Astrocyte of the spinal cord (primary cell): ENCODE results near the gene LAMA5.
"Not testable (repeated sequence)": the region's sequence is repeated elsewhere in the genome, so short reads cannot be mapped to it uniquely, and the experiment has no call there.

ENCODE experiments used
- DNase-seq: peaks from one replicate; pipeline ENCODE4 v3.0.0; 2011; ENCODE audit warnings: low read depth, low spot score
- H3K4me3 ChIP-seq: 2 replicates; pipeline ENCODE4 v1.5.1; 2011; ENCODE audit warnings: low read depth, mild to moderate bottlenecking, low read length, moderate library complexity
- in situ Hi-C: cut with HindIII; loops from 2 replicates; pipeline ENCODE4 v1.10.0; 2017; ENCODE audit warnings: low sequenced_read_pairs
- TF ChIP-seq, protein P1 (sequence below): IDR thresholded peaks from 2 replicates; pipeline ENCODE4 v1.5.1; 2012; ENCODE audit warnings: low read depth, mild to moderate bottlenecking, low read length, inconsistent platforms

The LAMA5 gene

DNA sequence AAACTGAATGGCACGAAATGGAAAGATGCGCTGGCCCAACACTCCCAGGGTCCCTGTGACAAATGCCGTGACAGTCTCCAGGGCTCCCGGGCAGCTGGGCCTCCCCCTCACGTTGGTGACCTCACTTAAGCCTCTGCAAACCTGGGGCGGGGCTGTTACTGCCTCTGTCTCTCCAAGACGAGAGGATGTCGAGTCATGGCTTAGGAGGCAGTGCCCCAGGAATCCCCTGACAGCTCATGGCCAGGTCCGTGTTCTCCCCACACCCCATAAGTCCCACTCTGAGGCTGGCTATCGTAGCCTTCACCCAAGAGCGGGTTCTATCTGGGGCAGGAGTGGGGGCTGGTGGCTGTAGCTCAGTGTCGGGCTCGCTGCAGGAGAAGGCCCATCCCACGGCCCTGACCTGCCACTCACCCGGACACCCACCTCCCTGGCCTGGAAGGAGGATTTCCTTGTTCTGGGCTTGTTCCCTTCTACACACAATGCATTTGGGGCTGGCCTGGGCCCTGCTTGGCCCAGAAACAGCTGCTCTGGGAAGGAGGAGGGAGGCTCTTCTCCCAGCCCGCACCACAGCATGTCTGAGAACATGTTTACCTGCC lies 14.2 kb upstream of the LAMA5 start:
- DNase-seq: no peak
- in situ Hi-C loops: no loop called here
- H3K4me3 ChIP-seq: no peak overlapping the region
- TF ChIP-seq, protein P1, sequence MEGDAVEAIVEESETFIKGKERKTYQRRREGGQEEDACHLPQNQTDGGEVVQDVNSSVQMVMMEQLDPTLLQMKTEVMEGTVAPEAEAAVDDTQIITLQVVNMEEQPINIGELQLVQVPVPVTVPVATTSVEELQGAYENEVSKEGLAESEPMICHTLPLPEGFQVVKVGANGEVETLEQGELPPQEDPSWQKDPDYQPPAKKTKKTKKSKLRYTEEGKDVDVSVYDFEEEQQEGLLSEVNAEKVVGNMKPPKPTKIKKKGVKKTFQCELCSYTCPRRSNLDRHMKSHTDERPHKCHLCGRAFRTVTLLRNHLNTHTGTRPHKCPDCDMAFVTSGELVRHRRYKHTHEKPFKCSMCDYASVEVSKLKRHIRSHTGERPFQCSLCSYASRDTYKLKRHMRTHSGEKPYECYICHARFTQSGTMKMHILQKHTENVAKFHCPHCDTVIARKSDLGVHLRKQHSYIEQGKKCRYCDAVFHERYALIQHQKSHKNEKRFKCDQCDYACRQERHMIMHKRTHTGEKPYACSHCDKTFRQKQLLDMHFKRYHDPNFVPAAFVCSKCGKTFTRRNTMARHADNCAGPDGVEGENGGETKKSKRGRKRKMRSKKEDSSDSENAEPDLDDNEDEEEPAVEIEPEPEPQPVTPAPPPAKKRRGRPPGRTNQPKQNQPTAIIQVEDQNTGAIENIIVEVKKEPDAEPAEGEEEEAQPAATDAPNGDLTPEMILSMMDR: no peak

DNA sequence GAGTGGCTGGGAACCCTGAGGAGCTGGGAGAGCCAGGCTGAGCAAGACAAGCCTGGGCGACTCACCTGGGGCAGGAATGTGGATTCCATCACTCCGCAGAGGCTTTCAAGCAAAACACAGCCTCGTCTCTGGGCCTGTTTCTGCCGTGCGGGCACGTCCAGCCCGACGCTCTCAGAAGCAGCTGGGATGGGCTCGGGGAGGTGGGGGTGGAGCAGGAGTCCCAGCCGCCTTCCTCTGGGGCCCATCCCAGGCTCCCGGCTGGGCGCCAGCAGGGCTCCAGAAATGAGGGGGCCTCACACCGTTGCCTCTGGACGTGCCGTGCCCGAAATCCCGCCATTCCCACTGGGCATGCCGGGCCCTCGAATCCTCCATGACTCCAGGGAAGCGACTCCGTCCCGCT lies 11.1 kb upstream of the LAMA5 start:
- TF ChIP-seq, protein P1: no peak
- in situ Hi-C loops: no loop called here
- no peak for DNase-seq
- no peak overlapping the region for H3K4me3 ChIP-seq

DNA sequence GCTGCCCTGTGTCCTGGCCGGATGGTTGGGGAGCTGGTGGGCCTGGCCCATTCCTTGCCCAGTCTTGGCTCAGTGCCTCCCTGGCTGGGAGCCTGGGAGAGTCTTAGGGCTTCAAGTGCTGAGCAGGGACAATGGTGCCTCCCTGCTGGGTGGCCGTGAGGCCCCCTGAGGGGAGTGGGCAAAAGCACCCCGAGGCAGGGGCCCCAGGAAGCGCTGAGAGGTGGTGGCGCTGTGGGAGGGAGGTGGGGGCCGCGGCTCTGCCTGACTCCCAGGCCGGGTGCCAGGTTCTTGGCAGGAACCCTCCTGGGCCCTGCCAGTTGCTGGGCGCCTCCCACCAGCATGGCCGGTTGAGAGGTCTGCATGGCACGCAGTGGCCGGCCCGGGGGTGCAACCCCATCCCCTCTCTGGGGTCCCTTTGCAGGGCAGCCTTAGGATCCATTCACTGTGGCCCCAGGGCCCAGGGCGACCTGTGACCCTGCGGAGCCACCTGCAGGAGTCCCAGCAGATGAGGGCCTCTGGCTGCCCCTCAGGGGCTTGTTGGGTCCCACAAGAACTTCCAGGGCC lies 10.6 kb upstream of the LAMA5 start:
- in situ Hi-C loops: no loop called here
- TF ChIP-seq, protein P1: no peak
- no peak for DNase-seq
- no peak overlapping the region for H3K4me3 ChIP-seq

DNA sequence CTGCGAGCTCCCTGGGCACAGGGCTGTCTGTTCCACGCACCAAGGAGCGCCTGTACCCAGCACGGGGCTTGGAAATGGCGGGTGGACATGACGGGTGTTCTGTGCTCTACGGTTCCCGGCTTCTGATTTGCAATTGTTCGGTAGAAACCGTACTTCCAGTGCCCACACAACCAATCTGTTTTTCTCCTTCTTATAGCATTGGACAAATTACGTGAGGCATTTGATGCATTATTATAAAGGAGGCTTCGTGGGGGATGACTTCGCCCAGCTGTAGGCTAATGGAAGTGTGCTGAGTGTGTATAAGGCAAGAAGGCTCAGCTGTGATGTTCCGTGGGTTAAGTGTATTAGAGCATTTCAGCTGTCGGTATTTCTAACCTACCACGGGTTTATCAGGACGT lies 10.0 kb upstream of the LAMA5 start:
- in situ Hi-C loops: no loop called here
- no peak for DNase-seq
- no peak overlapping the region for H3K4me3 ChIP-seq
- TF ChIP-seq, protein P1: no peak

DNA sequence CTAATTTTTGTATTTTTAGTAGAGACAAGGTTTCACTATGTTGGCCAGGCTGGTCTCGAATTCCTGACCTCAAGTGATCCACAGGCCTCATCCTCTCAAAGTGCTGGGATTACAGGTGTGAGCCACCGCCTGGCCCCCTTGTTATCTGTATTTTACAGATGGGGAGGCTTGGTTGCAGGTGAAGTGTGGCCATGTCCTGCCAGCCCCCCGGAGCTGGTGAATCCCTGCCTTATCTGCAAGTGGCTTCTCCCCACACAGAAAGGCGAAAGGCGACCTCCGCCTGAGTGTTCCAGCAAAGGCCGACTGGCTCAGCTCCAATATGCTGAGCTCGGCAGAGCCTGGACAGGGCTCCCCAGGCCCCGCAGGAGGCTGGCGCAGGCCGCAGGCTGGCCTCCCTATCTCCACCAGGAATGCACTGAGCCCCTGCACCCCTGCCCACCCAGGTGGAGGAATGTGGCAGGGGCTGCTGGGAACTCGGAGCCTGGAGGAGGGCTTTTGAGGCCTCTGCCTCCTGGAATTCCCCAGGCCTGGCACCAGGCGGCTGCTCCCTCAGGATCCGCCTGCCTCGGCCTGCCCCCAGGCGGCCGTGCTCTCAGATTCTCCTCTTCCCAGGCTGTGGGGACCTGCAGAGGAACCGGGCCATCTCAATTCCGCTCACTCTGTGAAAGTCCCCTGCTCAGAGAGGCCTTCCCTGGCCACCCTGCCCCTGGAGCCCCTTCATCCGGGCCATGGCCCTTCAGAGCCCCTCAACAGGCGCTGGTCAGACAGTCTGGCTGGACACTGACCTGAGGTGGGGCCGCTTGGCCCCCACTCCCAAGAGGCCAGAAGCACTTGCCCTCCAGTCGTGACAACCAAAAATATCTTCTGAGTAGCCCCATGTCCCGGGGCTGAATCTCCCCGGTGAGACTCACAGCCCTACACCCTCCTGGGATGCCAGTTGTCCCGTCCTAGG lies 9.3 kb upstream of the LAMA5 start:
- in situ Hi-C loops: no loop called here
- no peak overlapping the region for H3K4me3 ChIP-seq
- TF ChIP-seq, protein P1: peak; percentile 46
- DNase-seq: no peak

DNA sequence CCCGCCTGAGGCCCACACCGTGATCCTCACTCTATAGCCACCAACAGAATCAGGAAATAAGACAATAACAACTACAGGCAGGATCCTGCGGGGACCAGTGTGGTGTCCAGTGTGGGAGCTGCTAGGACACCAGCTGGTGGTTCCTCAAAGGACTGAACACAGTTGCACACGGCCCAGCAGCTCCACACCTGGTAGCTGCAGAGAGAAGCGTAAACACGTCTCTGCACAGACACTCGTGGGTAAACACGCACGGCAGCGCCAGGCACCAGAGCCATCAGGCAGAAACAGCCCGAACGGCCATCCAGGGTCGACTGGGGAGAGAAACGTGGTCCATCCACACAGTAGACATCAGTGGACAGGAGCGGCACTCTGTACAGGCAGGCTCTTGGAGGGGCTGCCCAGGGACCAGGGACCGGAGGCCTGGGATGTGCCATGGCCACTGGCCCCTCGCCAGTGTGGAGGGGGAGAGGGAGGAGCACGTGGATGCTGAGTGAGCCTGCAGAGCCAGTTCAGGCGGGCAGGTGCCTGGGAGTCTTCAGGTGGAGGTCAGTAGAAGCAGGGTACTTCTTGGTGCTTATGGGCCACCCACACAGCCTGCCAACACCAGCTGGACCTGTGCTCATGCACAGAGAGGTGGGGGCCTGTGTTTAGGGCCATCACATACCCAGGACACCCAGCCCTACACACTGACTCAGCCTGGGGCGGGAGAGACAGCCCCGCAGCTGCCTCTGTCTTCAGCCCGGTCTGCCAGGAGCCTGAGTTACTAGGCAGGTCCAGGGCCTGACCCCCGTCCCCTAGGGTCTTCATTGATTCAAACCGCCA lies 7.4 kb upstream of the LAMA5 start:
- TF ChIP-seq, protein P1: no peak
- no peak for DNase-seq
- in situ Hi-C loops: no loop called here
- H3K4me3 ChIP-seq: no peak overlapping the region

DNA sequence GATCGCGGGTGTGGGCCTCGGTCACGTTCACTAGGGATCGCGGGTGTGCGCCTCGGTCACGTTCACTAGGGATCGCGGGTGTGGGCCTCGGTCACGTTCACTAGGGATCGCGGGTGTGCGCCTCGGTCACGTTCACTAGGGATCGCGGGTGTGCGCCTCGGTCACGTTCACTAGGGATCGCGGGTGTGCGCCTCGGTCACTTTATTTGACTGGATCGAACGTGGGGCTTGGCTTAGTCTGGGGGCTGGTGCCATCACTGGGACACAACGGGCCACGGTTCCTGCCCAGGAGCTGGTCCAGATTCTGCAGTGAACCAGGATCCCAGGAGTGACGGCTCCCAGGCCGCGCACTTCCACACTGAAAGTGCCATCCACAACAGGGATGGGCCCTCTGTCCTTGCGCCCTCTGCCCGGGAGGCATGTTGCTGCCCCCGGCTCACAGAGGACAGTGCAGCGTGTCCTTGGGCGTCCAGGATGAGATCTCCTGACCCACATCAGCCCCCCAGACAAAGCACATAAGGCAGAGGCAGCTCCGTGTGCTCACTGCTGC lies 6.6 kb upstream of the LAMA5 start:
- DNase-seq, H3K4me3 ChIP-seq, in situ Hi-C loops: not testable (repeated sequence)
